Omental fat pad (tissue), 4 donors: ENCODE data around the gene MKLN1. TPM values are rescaled to one million over a fixed set of nuclear protein-coding genes. Genes with fewer than 3 reads are reported as not detected.

Experiments used
- ATAC-seq: fragments of 150-250 bp; one replicate; pipeline ENCODE4 v1.9.1; 2016; ENCODE audit warnings: mild to moderate bottlenecking, moderate library complexity; ENCODE audit not compliant: low FRiP score
- DNase-seq: peaks from one replicate; pipeline ENCODE4 v3.0.0-alpha.2; 2019; ENCODE audit warnings: low spot score
- CTCF ChIP-seq, 3 donors: fragments of 450-650 bp; IDR thresholded peaks; one replicate each; pipeline ENCODE4 v1.5.1; 2016 to 2017; ENCODE audit warnings: antibody characterized with exemption in 3 of 3, mild to moderate bottlenecking in 3 of 3, moderate library complexity in 2 of 3
- total RNA-seq, 4 donors: library from RNA; depleted of rRNA; stranded (reverse); fragments of >200 nt; gene quantifications; one replicate each; pipeline ENCODE4 v1.1.0, GENCODE V29; 2016

MKLN1 gene
- total RNA-seq, 4 donors from 2014 or later = 48.9 to 108 (median 49.8) TPM

- ATAC-seq (no peak), DNase-seq (no peak)
- TF ChIP-seq CTCF (IDR thresholded peaks at IDR 0.05) = no peak
Observed at GRCh38 chr7:131522325-131522930, 194.8 kb downstream of the MKLN1 start.

DNA sequence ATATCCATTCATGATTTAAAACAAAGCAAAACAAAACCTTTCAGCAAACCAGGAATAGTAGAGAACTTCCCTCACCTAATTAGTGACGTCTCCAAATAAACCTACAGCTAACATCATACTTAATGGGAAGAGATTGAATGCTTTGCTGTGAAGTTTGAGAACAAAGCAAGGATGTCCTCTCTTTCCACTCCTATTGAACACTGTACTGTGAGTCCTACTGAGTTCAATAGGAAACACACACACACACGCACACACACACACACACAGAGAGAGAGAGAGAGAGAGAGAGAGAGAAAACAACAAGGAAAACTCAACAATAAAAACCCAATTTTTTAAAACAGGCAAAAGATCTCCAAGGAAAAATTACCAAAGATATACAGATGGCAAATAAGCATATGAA, 196.4 kb downstream of the MKLN1 start:
- TF ChIP-seq CTCF (IDR thresholded peaks at IDR 0.05) = no peak
- DNase-seq = no peak
- no peak for ATAC-seq

DNA sequence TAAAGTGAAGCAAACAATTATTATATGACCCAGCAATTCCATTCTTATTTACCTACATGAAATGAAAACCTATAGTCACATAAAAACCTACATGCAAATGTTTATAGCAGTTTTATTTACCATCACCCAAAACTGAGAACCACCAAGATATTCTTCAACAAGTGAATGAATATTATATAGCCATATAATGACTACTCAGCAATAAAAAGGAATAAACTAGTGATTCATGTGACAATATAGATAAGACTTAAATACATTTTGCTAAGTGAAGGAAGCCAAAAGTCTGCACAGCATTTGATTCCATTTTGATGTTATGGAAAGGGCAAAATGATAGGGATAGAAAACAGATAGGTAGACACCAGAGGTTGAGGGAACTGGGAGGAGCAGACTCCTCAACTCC, 197.0 kb downstream of the MKLN1 start:
- DNase-seq (no peak), ATAC-seq (no peak)
- no peak for TF ChIP-seq CTCF (IDR thresholded peaks at IDR 0.05)

DNA sequence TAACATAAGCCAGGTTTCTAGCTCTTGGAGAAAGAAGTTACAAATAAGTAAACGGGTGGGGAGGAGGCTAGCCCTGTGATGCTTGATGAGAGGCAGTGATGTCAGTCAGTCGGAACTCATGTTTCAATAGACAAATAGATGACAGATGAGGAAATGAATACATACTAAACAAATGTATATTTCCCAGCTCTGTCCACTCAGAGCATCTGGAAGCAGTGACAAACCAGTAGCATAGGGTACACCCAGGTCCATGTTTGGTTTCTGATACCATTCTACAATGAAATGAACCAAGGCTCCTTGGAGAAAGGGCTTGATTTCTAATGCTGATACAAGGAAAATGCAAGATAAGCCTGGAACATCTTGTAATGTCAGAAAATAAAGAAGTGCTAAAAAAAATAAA, 198.1 kb downstream of the MKLN1 start:
- TF ChIP-seq CTCF (IDR thresholded peaks at IDR 0.05) = no peak
- no peak for ATAC-seq
- DNase-seq = peak; percentile 15

- TF ChIP-seq CTCF (IDR thresholded peaks at IDR 0.05) = no peak
- DNase-seq = peak; percentile 8
- ATAC-seq = no peak
Observed at GRCh38 chr7:131527456-131527855, 199.8 kb downstream of the MKLN1 start.

GRCh38 chr7:131529179-131529578, 201.5 kb downstream of the MKLN1 start:
- DNase-seq (no peak), ATAC-seq (no peak)
- TF ChIP-seq CTCF (IDR thresholded peaks at IDR 0.05) = no peak

- no peak for TF ChIP-seq CTCF (IDR thresholded peaks at IDR 0.05)
- ATAC-seq = no peak
- no peak for DNase-seq
Observed at GRCh38 chr7:131529617-131530016, 201.9 kb downstream of the MKLN1 start.
